ENCODE measurements around the gene SLC31A1.
"Not testable (repeated sequence)": the region's sequence is repeated elsewhere in the genome, so short reads cannot be mapped to it uniquely, and the experiment has no call there.

SLC31A1 gene

GRCh38 chr9:113205432-113205831 lies 15.9 kb upstream of the SLC31A1 start:
- H3K4me3 ChIP-seq (ENCODE audit: low read length): no peak overlapping the region
- TF ChIP-seq ZNF274 (IDR thresholded peaks at IDR 0.05; ENCODE audit: low read depth, low read length): no peak

- TF ChIP-seq ZNF274 (IDR thresholded peaks at IDR 0.05; ENCODE audit: low read depth, low read length): no peak
- no peak overlapping the region for H3K4me3 ChIP-seq (ENCODE audit: low read length)
Measured at GRCh38 chr9:113205861-113206260, 15.5 kb upstream of the SLC31A1 start.

- TF ChIP-seq ZNF274 (IDR thresholded peaks at IDR 0.05; ENCODE audit: low read depth, low read length): no peak
- no peak overlapping the region for H3K4me3 ChIP-seq (ENCODE audit: low read length)
Measured at GRCh38 chr9:113210815-113211214, 10.5 kb upstream of the SLC31A1 start.

- H3K4me3 ChIP-seq (ENCODE audit: low read length): no peak overlapping the region
- TF ChIP-seq ZNF274 (IDR thresholded peaks at IDR 0.05; ENCODE audit: low read depth, low read length): no peak
Measured at GRCh38 chr9:113215132-113215531, 6.2 kb upstream of the SLC31A1 start.

- TF ChIP-seq ZNF274 (IDR thresholded peaks at IDR 0.05; ENCODE audit: low read depth, low read length): no peak
- H3K4me3 ChIP-seq (ENCODE audit: low read length): no peak overlapping the region
Measured at GRCh38 chr9:113216406-113216805, 4.9 kb upstream of the SLC31A1 start.

- no peak for TF ChIP-seq ZNF274 (IDR thresholded peaks at IDR 0.05; ENCODE audit: low read depth, low read length)
- H3K4me3 ChIP-seq (ENCODE audit: low read length): peak overlapping the region; percentile 96
Measured at GRCh38 chr9:113219186-113219936, 2.0 kb upstream of the SLC31A1 start.

- peak overlapping the region; percentile 96 for H3K4me3 ChIP-seq (ENCODE audit: low read length)
- no peak for TF ChIP-seq ZNF274 (IDR thresholded peaks at IDR 0.05; ENCODE audit: low read depth, low read length)
Measured at GRCh38 chr9:113219969-113220368, 1.4 kb upstream of the SLC31A1 start.

GRCh38 chr9:113220467-113221002 lies 809 bp upstream of the SLC31A1 start:
- no peak for TF ChIP-seq ZNF274 (IDR thresholded peaks at IDR 0.05; ENCODE audit: low read depth, low read length)
- peak overlapping the region; percentile 96 for H3K4me3 ChIP-seq (ENCODE audit: low read length)

GRCh38 chr9:113221800-113222481 lies 597 bp downstream of the SLC31A1 start:
- no peak for TF ChIP-seq ZNF274 (IDR thresholded peaks at IDR 0.05; ENCODE audit: low read depth, low read length)
- H3K4me3 ChIP-seq (ENCODE audit: low read length): peak overlapping the region; percentile 92

- H3K4me3 ChIP-seq (ENCODE audit: low read length): peak overlapping the region; percentile 92
- no peak for TF ChIP-seq ZNF274 (IDR thresholded peaks at IDR 0.05; ENCODE audit: low read depth, low read length)
Measured at GRCh38 chr9:113222482-113222841, 1.1 kb downstream of the SLC31A1 start.

GRCh38 chr9:113223963-113224362 lies 2.6 kb downstream of the SLC31A1 start:
- no peak overlapping the region for H3K4me3 ChIP-seq (ENCODE audit: low read length)
- no peak for TF ChIP-seq ZNF274 (IDR thresholded peaks at IDR 0.05; ENCODE audit: low read depth, low read length)

GRCh38 chr9:113227436-113227835 lies 6.1 kb downstream of the SLC31A1 start:
- H3K4me3 ChIP-seq (ENCODE audit: low read length): no peak overlapping the region
- no peak for TF ChIP-seq ZNF274 (IDR thresholded peaks at IDR 0.05; ENCODE audit: low read depth, low read length)

GRCh38 chr9:113228130-113228665 lies 6.9 kb downstream of the SLC31A1 start:
- no peak overlapping the region for H3K4me3 ChIP-seq (ENCODE audit: low read length)
- no peak for TF ChIP-seq ZNF274 (IDR thresholded peaks at IDR 0.05; ENCODE audit: low read depth, low read length)

- no peak for TF ChIP-seq ZNF274 (IDR thresholded peaks at IDR 0.05; ENCODE audit: low read depth, low read length)
- H3K4me3 ChIP-seq (ENCODE audit: low read length): no peak overlapping the region
Measured at GRCh38 chr9:113231701-113232100, 10.4 kb downstream of the SLC31A1 start.

- not testable (repeated sequence) for H3K4me3 ChIP-seq (ENCODE audit: low read length)
Measured at GRCh38 chr9:113235701-113236255, 14.4 kb downstream of the SLC31A1 start.
